H1 (cell line): ENCODE results near the gene ALKAL2.

ENCODE experiments used
- CBX8 ChIP-seq: fragments of 300-800, 300-1000 bp; sonication (generic); IDR thresholded peaks from 2 replicates; pipeline ENCODE4 v1.7.1; 2016; ENCODE audit warnings: low read depth, low read length, borderline replicate concordance
- POLR2A ChIP-seq, 2 experiments: IDR thresholded peaks; 1 replicate in 1 of 2; 2 replicates in 1 of 2; pipeline ENCODE4 v1.6.1; 2011; ENCODE audit warnings: low read depth in 2 of 2, low read length in 2 of 2, mild to moderate bottlenecking in 2 of 2; ENCODE audit errors: control extremely low read depth in 1 of 2
- POLR2AphosphoS5 ChIP-seq: IDR thresholded peaks from 2 replicates; pipeline ENCODE4 v1.6.1; 2011; ENCODE audit warnings: low read depth, low read length
- ZNF274 ChIP-seq: IDR thresholded peaks from 2 replicates; pipeline ENCODE4 v1.7.0; 2012; ENCODE audit warnings: low read length, borderline replicate concordance; ENCODE audit errors: extremely low read depth
- TF ChIP-seq, protein P1 (sequence below), 3 experiments: IDR thresholded peaks; 1 replicate in 2 of 3; 2 replicates in 1 of 3; pipeline versions ENCODE4 v1.5.1 to v1.6.1; 2011; ENCODE audit warnings: low read length in 3 of 3, mild to moderate bottlenecking in 3 of 3, inconsistent platforms in 2 of 3, low read depth in 1 of 3, moderate library complexity in 1 of 3; ENCODE audit not compliant: insufficient read depth in 1 of 3; ENCODE audit errors: control extremely low read depth in 1 of 3

DNA sequence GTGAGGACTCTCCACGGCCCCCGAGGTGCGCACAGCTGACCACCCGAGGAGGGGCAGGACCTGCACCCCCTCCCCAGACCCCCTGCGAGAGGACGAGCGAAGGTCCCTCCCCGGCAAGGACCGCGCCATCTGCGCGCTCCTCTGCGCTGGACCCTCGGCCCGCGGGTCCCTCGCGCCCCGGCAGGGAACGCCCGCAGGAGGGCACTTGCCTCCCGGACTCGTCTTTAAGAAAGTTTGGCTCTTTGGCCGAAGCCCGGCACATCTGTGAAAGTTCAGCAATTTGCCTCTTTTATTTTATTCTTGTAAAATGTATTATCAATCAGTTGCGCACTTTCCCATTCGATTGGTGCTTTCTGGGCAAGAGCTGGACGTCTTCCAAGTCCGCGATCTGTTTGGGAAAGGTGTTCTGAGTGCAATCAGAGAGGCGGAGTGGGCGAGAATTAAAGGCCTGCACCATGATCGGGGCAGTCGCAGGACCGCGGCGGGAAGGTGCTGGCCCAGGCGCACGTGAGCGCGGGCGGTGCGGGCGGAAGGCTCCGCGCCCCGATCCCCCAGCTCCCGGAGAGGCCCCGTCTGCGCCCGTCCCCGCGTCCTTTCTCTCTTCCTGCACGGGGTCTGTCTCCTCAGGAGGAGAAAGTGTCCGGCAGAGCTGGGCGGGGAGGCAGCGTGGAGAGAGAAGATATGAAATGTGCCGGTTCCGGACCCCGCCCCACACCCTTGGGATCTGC, 1.6 kb upstream of the ALKAL2 start:
- TF ChIP-seq ZNF274, result no peak
- no peak for TF ChIP-seq POLR2AphosphoS5
- no peak for TF ChIP-seq CBX8
- no peak for TF ChIP-seq POLR2A (IDR thresholded peaks at IDR 0.05; ENCODE audit: control extremely low read depth in 1 of 2, low read depth in 2 of 2, low read length in 2 of 2)
- TF ChIP-seq, protein P1, sequence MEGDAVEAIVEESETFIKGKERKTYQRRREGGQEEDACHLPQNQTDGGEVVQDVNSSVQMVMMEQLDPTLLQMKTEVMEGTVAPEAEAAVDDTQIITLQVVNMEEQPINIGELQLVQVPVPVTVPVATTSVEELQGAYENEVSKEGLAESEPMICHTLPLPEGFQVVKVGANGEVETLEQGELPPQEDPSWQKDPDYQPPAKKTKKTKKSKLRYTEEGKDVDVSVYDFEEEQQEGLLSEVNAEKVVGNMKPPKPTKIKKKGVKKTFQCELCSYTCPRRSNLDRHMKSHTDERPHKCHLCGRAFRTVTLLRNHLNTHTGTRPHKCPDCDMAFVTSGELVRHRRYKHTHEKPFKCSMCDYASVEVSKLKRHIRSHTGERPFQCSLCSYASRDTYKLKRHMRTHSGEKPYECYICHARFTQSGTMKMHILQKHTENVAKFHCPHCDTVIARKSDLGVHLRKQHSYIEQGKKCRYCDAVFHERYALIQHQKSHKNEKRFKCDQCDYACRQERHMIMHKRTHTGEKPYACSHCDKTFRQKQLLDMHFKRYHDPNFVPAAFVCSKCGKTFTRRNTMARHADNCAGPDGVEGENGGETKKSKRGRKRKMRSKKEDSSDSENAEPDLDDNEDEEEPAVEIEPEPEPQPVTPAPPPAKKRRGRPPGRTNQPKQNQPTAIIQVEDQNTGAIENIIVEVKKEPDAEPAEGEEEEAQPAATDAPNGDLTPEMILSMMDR (IDR thresholded peaks at IDR 0.05; ENCODE audit: control extremely low read depth in 1 of 3, insufficient read depth in 1 of 3, low read depth in 1 of 3, low read length in 3 of 3), result no peak
